Fibroblast of the conjunctiva (primary cell): Measurements from ENCODE around the gene SBNO1.
"Not testable (repeated sequence)": the region's sequence is repeated elsewhere in the genome, so short reads cannot be mapped to it uniquely, and the experiment has no call there.

ENCODE experiments used
- DNase-seq: peaks from one replicate; pipeline ENCODE4 v3.0.0-alpha.2; 2010; ENCODE audit warnings: low read depth

The SBNO1 gene

GRCh38 chr12:123364532-123365024 is at the start of gene SBNO1:
Gene SBNO1, minus strand, starts transcription at chr12:123364847. Its CDS starts 14,406 bp downstream, at chr12:123350441.
- DNase-seq: peak; percentile 75

DNA sequence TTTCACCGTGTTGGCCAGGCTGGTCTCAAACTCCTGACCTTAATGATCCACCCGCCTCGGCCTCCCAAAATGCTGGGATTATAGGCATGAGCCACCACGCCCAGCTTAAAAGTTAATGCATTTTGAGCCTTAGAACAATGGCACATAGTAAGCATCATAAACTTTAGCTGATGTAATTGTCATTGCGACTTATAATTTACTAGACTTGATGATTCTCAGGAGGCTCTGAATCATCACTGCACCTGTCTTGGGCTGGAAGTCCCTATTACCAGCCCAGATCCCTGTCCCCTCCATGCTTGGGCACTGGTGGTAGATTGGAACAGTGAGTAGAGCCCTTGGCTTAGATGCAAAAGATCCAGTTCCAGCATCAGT is 45.4 kb upstream of the SBNO1 start:
- no peak for DNase-seq

DNA sequence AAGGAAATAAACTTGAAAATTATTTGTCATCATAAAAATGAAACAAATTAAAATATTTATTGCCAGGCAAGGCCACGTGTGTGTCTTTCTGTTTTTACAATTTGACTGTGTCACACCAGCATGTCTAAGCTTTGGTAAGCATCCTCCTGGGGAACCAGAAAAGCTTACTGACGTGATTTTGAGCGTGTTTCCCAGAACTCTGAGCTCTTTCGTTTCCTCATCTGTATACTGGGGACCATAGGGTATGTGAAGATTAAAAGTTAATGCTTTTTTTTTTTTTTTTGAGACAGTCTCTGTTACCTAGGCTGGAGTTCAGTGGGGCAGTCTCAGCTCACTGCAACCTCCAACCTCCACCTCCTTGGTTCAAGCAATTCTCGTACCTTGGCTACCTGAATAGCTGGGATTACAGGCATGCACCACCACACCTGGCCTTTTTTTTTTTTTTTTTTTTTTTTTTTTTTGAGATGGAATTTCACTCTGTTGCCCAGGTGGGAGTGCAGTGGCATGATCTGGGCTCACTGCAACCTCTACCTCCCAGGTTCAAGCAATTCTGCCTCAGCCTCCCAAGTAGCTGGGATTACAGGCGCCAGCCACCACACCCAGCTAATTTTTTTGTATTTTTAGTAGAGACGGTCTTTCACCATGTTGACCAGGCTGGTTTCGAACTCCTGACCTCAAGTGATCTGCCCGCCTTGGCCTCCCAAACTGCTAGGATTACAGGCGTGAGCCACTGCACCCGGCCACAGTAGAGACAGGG is 44.8 kb upstream of the SBNO1 start:
- DNase-seq: not testable (repeated sequence)

DNA sequence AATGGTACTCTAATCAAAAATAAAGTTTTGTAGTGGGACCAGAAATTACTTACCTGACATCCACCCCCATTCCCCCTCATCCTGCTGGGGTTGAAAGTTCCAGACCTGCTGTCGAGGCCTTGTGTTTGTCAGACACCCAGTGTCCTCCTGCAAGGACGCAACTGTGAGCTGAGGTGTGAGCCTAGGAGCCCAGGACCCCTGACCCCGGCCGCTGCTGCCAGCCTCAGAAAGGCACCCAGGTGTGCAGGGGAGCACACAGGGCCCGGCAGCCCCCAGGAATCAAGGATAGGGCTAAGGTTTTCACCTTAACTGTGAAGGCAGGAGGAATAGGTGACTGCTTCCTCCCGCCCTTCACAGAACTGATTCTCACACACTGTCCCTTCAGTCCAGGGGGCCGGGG is 44.0 kb upstream of the SBNO1 start:
- not testable (repeated sequence) for DNase-seq

DNA sequence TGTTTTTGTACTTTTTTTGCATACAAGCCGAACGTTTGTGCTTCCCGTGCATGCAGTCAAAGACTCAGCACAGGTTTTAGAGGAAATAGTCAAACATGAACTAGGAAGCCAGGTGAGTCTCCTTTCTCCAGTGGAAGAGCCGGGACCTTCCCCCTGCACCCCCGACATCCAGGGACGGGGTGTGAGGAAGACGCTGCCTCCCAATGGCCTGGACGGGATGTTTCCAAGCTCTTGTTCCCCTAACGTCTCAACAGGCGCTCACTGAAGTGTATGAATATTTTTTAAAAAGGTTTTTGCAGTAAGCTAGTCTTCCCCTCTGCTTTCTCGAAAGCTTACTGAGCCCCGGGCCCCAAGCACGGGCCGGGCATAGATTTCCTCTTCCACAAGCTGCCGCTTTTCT is 43.3 kb upstream of the SBNO1 start:
- DNase-seq: not testable (repeated sequence)

DNA sequence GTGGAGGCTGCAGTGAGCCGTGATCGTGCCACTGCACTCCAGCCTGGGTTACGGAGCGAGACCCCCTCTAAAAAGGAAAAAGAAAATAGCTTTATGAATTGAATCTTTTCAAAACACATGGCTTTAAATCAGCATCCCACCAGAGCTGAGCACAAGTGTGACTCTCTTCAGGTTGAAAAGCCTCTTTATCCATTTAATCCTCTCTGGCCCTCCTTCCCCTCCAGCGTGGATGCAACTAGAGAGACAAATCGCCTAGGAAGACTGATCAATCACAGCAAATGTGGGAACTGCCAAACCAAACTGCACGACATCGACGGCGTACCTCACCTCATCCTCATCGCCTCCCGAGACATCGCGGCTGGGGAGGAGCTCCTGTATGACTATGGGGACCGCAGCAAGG is 42.6 kb upstream of the SBNO1 start:
- not testable (repeated sequence) for DNase-seq

- no peak for DNase-seq
These were observed 39.9 kb upstream of the SBNO1 start for GRCh38 chr12:123404581-123404980.

DNA sequence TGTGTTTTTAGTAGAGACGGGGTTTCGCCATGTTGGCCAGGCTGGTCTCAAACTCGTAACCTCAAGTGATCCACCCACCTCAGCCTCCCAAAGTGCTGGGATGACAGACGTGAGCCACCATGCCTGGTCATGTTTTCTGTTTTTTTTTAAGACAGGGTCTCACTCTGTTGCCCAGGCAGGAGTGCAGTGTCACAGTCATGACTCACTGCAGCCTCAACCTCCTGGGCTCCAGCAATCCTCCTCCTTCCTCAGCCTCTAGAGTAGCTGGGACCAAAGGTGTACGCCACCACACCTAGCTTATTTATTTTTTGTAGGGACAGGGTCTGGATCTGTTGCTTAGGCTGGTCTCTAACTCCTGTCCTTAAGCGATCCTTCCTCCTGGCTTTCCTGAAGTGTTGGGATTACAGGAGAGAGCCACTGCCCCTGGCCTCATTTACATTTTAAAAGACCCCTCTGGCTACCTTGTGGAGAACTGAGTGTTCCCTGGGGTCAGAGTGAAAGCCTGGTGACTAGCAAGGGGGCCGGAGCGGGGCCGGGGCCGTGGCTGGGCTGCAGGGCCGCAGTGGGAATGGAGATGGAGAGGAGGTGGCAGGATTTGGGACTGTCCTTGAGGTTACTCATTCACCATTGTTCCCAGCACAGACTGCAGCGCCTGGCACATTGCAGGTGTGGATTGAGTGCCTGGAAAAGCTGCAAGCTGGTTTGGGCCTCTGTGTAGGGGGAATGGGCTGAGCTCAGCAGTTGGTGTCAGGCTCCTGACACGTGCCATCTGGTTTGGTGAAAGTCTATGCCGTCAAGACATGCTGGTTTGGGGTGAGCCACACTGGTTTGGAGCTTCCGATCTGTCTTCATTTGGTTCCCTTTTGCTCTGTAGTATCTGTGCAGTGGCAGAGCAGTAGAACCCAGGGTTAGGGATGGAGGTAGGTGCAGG is 37.4 kb upstream of the SBNO1 start:
- no peak for DNase-seq

DNA sequence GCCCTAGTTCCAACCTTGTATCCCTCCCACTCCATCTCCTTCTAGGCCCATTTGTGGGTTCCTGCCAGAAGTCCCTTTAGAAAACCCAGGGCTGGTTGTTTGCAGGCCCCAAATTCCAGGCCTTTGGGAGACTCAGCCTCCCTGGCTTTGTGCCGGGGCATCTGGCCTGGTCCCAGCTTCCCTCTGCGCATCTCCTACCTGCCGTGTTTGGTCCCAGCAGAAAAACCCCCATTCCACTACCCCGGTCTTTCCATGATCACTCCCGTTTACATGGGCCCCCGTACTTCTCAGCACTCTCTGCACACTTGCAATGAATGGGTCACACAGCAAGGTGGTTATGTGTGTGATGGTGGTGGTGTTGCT is 34.6 kb upstream of the SBNO1 start:
- no peak for DNase-seq

DNA sequence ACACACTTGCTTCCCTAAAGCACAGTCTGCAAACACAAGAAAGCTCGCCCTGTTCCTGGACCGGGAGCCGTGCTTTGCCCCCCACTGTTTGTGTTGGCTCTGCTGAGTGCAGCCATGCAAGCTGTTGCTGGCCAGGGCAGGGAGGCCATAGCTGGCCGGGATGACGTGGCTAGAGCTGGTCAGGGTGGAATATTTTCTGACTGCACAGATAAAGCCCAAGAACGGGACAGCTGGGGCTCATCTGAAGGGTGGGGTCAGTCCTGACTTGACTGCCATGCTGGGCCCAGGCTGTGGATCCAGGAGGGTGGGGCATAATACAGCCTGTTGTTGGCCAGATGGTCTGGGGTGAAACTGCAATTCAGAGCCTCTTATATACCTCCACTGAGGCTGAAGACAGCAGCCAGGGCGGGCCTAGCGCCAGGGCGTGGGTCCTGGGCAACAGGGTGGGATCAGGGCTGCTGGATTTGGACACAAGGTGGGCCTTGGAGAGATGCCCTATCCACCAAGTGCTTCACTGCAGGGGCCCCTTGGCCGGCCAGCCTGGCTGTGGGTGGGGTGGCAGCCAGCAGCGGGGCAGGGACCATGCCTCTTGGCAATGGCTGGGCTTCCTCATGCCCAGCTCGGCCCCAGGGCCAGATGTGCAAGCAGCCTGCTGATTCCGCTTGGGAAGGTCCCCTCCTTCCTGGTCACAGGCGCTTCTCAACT is 34.1 kb upstream of the SBNO1 start:
- peak; percentile 85 for DNase-seq

- DNase-seq: no peak
These were observed 33.5 kb upstream of the SBNO1 start for GRCh38 chr12:123398177-123398549.

DNA sequence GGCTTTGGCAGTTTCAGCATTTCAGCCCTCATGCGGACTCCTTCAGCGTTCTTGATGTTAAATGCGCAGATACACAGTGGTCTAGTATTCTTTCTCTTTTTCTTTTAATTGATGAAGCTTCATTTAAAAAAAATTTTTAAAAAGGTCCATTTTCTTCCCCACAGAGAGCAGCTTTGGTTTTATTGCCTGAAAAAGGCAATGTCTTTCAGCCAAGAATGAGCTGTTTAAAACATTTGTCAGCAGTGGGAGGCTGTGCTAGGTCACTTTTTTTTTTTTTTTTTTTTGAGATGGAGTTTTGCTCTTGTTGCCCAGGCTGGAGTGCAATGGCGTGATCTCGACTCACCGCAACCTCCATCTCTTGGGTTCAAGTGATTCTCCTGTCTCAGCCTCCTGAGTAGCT is 32.8 kb upstream of the SBNO1 start:
- DNase-seq: no peak

- no peak for DNase-seq
These were observed 32.3 kb upstream of the SBNO1 start for GRCh38 chr12:123396954-123397353.

GRCh38 chr12:123396543-123396942 is 31.9 kb upstream of the SBNO1 start:
- no peak for DNase-seq

GRCh38 chr12:123395236-123395635 is 30.6 kb upstream of the SBNO1 start:
- no peak for DNase-seq

- no peak for DNase-seq
These were observed 29.1 kb upstream of the SBNO1 start for GRCh38 chr12:123393747-123394146.

DNA sequence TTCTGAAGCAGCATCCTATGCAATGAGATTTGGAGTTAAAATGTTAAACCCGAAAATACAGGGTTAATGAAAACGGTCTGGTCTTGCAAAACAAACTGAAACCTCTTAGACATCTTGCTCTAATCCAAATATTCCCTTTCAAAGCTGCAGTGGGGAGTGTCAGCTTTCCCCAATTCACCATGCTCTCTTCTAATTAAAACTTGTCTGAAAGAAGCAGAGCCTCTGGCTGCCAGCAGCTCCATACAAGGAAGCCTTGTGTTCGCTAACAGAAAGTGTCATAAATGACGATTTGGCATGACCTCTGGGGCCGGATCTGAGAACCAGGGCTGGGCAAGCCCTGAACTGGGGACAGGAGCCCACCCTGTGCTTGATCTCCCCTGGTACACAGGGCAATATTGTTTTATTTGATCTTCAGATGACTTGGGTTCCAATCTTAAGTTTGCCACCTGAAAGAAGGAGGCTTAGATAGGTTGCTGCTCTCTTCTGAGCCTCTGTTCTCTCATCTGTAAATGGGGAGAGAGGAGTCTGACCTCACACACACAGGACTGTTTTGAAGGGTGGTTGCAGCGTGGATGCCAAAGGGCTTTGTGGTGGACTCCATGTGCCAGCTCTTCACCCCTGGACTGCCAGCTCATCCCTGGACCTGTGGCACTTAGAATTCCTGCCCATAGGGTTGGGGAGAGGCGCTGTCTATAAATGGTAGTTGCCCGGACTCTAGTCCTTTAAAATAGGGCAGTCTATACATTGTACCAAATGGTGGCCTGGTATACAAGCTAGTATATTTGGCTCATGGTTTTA is 27.1 kb upstream of the SBNO1 start:
- no peak for DNase-seq

GRCh38 chr12:123390498-123391426 is 26.1 kb upstream of the SBNO1 start:
- DNase-seq: no peak

GRCh38 chr12:123389560-123390351 is 25.1 kb upstream of the SBNO1 start:
- DNase-seq: no peak
